Mucosa of gallbladder (tissue), 1 donor: ENCODE measurements around the gene SLC9B2. TPM values are rescaled to one million over a fixed set of nuclear protein-coding genes. Genes with fewer than 3 reads are reported as not detected.

Source experiments
- DNase-seq: peaks from one replicate; pipeline ENCODE4 v3.0.0-alpha.2; 2020; ENCODE audit warnings: low spot score
- total RNA-seq: library from RNA; stranded (reverse); gene quantifications from one replicate; pipeline ENCODE4 v1.2.1, GENCODE V29; 2021
- donor health status: DM: no; HTN: no; CAD: no.

The SLC9B2 gene
- total RNA-seq, 1 donor from 2014 or later, result 9.3 TPM

GRCh38 chr4:103075894-103076746 is 441 bp downstream of the SLC9B2 start:
- peak; percentile 46 for DNase-seq

DNA sequence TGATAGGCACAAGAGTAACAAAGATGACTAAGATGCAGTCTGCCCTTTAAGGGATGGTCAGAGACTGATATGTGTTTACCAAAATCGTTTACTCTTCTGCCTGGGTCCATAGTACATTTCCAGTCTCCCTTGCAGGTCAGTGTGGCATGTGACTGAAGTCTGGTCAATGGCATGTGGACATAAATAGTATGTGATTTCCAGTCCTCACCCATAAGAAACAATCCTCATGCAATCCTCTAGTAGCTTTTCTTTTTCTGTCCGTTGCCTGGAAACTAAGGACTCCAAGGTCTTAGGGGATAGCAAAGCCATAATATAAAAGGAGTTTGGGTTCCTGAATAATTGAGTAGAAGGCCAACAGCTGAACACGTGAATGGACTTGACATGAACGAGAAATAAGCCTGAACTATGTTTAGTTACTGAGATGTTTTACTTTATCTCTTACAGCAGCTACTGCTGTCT is 1.1 kb downstream of the SLC9B2 start:
- peak; percentile 40 for DNase-seq

DNA sequence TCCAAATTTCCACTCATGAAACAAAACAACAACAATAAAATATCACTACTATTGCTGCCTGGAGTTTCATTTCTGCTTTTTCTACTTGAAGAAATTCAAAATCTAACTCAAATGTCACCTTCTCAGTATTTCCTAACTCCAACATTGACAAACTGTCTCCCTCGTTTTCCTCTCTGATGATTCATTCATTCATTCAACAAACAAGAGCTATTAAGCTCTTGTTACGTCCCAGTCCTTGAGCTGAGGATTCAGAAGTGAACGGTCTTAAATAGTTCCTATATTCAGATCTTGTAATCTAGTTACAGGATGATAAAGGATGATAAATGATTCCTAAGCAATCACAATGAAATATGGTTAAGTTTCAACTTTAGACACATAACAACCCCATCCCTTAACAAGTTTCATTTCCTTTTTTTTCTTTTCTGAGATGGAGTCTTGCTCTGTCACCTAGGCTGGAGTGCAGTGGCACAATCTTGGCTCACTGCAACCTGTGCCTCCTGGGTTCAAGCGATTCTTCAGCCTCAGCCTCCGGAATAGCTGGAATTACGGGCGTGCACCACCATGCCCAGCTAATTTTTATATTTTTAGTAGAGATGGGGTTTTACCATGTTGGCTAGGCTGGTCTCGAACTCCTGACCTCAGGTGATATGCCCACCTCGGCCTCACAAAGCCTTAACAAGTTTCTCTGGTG is 1.7 kb downstream of the SLC9B2 start:
- DNase-seq, result no peak

- no peak for DNase-seq
Measured at GRCh38 chr4:103073792-103074438, 2.6 kb downstream of the SLC9B2 start.

GRCh38 chr4:103067841-103068547 is 8.6 kb downstream of the SLC9B2 start:
- DNase-seq, result no peak

- DNase-seq, result no peak
Measured at GRCh38 chr4:103060453-103061148, 16.0 kb downstream of the SLC9B2 start.

DNA sequence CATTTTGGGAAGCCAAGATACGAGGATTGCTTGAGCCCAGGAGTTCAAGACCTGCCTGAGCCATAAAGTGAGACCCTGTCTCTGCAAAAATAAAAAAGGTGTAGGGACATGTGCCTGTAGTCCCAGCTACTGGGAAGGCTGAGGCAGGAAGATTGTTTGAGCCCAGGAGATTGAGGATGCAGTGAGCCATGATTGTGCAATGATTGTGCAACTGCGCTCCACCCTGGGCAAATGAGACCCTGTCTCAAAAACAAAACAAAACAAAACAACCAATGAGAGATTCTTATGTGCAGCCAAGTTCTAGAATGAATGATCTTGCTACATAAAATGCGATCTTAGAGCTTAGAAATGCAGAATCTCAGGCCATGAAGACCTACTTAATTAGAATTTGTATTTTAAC is 22.5 kb downstream of the SLC9B2 start:
- no peak for DNase-seq

DNA sequence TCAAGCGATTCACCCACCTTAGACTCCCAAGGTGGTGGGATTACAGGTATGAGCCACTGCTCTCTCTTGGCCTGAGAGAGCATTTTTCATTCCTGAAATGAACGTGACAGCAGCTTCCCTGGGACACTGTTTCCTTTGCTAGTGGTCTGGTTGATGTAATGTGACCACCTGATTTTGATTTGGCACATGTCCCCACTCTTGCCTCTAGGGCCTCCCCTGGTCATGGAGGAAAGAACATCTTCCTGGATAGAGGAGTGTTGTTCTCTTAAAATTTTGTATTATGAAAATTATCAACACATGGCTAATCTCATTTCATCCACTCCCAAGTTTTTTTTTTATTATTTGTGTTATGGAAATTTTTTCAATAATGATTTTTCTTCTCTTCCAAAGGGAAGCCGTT is 23.8 kb downstream of the SLC9B2 start:
- no peak for DNase-seq

DNA sequence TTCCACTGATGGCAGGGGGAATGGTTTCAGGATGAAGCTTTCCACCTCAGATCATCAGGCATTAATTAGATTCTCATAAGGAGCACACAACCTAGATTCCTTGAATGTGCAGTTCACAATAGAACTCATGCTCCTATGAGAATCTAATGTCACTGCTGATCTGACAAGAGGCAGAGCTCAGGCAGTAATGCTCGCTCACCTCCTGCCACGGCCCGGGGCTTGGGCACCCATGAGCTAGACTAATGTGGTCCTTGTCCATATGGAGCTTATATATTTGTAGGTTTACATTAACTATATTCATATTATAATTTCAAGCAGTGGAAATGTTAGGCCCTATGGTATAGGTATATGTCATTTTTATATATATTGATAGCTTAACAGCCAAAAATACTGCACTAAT is 24.4 kb downstream of the SLC9B2 start:
- DNase-seq, result no peak

DNA sequence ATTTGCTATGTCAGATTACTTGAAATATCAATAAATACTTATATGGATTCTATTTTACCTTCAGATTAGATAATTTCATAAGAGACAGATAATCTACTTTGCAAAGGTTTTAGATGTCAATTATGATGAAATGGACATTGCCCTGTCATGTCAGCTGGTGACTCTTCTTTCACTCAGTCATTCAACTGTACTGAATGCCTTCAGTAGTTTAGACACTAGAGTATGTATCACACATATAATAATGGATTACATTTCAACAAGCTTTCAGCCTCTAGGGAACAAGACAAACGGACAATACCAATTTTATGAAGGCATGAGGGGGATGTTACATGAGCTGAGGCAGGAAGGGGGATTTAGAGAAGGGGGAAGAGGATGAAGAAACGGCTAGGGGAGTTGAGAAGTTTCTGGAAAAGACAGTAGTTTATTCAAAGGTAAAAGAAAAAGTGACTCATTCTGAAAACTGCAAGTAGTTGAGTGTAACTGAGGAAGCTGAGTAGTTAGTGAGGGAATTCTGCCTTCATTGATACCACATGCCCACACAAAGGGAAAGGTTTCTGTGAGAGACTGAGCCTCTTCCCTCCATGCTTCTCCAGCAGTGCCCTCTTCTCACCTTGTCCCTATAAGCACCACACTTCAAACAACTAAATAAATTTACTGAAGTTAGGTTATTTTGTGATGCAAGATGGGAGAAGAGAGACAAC is 25.7 kb downstream of the SLC9B2 start:
- DNase-seq, result no peak

DNA sequence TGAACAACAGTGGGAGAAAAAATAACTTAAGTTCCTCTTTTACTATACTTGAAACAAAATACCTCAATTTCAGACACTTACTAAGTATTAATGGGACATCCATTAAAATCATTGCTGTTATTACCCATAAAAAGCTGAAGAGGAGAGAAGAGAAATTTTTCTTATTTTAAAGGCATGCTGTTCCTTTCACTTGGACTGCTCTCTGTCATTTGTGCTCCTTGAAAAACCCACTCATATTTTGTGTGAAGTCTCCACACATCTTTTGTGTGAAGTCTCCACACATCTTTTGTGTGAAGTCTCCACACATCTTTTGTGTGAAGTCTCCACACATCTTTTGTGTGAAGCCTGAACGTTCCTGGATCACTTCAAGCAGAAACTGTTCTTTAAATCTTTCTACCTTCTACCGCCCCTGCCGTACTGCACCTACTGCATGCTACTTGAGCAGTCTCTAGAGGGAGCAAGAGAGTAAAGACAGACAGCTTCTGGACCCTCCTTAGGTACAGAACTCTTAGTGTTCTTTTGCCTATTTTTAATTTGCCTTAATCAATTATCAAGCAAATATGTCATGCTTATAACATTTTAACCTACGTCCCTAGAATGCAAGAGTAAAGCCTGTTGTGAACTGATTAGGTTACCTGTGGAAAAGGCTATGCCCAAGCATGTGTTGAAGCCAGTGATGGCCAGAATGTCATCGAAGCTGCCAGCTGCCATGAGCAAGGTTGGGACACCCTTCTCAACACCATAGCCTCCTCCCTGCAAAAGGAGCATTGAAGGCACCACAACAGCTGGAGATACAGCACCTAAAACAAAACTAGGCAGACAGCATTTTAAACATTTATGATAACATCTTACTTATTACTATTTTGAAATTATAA is 29.9 kb downstream of the SLC9B2 start:
- peak; percentile 12 for DNase-seq

GRCh38 chr4:103044183-103044582 is 32.4 kb downstream of the SLC9B2 start:
- no peak for DNase-seq

DNA sequence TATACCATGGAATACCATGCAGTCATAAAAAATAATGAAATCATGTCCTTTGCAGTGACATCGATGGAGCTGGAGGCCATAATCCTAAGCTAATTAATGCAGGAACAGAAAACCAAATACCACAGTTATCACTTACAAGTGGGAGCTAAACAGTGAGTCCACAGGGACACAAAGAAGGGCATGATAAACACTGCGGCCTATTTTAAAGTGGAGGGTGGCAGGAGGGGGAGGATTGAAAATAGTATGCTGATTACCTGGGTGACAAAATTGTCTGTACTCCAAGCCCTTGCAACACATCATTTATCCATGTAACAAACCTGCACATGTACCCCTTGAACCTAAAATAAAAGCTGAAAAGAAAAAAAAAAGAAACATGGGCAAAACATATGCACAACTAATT is 40.4 kb downstream of the SLC9B2 start:
- no peak for DNase-seq

DNA sequence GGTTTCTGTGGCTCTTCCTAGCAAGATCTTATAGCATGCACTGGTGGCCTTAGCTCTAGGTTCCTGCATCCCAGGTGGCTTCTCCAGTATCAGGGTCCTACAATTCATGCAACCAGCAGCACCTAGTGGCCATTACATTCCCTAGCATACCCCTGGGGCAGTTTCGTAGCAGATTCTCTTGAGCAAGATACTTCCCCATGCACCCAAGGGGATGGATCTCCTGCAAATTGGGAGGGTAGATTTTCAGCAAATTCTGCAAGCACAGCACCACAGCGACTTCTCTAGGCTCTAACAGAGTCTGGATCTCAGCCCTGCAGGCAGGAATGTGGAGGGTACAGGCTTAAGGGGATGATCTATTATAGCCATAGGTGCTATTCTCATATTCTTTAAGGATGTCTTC is 44.0 kb downstream of the SLC9B2 start:
- peak; percentile 13 for DNase-seq

GRCh38 chr4:103030791-103031190 is 45.8 kb downstream of the SLC9B2 start:
- DNase-seq, result no peak

GRCh38 chr4:103029300-103029699 is 47.3 kb downstream of the SLC9B2 start:
- DNase-seq, result no peak

DNA sequence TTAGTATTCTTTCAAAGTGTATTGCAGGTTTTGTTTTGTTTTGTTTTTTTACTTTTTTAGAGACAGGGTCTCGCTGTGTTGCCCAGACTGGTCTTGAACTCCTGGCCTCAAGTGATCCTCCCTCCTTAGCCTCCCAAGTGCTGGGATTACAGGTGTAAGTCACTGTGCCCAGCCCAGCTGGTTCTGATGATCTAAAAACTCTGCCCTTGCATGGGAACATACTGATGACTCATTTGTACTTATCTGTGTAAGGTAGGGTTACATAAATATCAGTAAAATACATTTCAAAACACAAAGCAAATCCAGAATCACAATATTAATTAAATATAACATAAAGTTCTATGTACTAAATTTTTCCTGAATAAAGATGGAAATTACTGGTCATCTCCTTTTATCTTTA is 49.7 kb downstream of the SLC9B2 start:
- no peak for DNase-seq

DNA sequence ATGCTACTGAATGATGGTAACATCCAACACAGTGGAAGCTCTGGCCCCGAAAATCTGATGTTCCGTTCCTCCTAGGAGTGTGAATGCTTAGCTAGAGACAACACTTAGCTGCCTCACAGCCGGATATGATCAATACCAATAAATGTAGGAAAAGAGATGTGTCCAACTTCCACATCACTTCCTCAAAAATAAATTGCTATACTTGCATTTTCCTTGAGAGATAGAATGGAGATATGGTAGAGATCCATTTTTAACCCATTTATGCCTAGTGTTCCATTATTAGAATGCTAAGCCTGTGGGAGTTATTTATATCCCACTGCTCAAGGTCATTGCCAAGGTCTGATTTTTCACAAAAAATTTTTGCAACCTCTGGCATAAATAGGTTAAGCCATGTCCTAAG is 51.6 kb downstream of the SLC9B2 start:
- DNase-seq, result no peak

DNA sequence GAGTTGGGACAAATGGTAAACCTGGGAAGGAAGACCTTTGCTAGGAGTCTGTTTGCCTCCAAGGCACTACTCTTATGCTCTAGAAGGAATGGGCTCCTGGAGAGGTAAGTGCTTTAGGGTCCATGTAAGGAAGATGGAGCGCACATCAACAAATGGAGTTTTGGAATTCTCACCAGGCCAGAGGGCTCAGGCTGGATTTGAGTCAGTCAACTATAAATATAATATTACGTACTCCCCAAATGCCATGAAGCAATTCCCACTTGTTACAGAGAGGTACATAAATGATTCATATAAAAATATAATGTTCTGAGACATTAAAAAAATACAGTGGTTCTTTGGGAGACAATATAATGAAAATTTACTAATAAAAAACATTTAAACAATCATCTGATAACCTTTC is 55.4 kb downstream of the SLC9B2 start:
- no peak for DNase-seq
